Right forelimb (tissue), 1 donor: ENCODE data around the gene AGAP5.
"Not testable (repeated sequence)": the region's sequence is repeated elsewhere in the genome, so short reads cannot be mapped to it uniquely, and the experiment has no call there.

Source experiments
- DNase-seq: peaks from one replicate; pipeline ENCODE4 v3.0.0-alpha.2; 2018

Gene AGAP5

DNA sequence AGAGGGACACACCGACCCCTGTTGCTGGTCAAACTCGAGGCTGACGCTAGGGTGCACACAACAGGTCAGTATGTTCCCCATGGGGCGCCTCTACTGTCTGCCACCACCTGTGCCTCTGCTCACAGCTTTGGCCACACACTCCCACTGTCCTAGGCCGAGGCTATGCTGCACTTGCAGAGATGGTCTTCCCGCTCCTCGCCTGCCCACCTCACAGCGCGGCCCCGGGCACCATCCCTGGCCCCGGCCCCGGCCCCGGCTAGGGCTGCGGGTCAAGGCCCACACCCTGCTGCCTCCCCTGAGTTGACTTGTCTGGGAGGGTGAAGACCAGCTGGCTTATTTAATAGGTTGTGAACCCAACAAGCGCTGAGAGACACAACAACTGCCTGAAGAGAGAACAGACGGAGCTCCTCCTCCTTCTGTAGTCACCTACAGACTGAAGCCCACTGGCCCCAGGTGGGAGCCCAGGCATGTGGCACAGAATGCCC lies at the start of gene AGAP5:
Gene AGAP5, minus strand, starts transcription at position 435 of the 485 bp plus-strand sequence. Its CDS starts 354 bp downstream, at position 81.
- DNase-seq = not testable (repeated sequence)

- no peak for DNase-seq
Measured at GRCh38 chr10:73746721-73747120, 48.8 kb upstream of the AGAP5 start.

DNA sequence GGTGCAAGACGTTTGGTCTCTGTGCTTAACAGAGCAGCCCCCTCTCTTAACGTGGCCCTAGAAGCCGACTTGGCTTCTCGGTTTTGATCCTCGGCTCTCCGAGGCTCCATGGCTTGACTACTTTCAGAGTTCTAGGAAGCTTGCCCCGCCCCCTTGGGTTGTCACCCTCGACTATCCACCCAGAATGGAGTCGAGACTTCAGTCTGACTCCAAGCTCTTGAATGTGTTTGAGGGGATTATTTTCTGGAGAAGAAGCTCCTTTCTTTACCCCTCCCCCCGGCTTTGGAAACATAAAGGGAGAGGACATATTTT lies 46.7 kb upstream of the AGAP5 start:
- DNase-seq = no peak

GRCh38 chr10:73743905-73744663 lies 46.2 kb upstream of the AGAP5 start, which contains the start of gene SEC24C:
TSS of gene SEC24C (plus strand) at chr10:73744372. CDS start at chr10:73746833, 2,461 bp downstream.
- DNase-seq = peak; percentile 99

GRCh38 chr10:73743327-73743904 lies 45.5 kb upstream of the AGAP5 start:
- no peak for DNase-seq

GRCh38 chr10:73742454-73742734 lies 44.5 kb upstream of the AGAP5 start:
- DNase-seq = no peak

DNA sequence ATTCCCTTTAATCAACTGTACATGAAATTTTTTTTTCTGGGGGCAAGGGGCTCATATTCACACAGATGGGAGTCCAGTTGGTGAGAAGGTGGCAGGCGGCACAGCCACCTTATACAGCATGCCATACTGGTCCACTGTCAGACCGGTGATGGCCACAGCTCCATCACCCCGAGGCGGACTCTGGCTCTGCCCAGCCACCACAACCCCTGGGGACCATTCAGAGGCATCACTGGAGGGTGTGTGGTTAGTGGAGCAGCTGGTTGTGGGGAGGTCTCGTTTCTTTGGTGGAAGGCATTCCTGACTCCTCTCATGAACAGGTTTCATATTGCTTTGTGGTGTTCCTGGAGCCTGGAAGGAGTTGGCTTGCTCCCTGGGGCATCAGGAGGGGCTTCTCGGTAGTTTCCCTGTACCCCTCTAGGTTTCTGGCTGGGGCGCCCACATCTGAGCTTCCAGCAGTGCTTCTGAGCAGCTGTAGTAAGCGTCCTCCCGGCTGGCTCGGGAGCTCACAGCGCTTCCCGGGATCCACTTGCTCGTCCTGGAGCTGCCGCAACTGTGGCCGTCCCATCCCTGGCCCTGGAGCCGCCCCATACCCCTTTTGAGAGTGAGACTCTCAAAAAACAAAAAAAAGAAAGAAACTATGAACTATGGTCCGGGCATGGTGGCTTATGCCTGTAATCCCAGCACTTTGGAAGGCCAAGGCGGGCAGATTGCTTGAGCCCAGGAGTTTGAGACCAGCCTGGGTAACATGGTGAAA lies 42.8 kb upstream of the AGAP5 start:
- not testable (repeated sequence) for DNase-seq

DNA sequence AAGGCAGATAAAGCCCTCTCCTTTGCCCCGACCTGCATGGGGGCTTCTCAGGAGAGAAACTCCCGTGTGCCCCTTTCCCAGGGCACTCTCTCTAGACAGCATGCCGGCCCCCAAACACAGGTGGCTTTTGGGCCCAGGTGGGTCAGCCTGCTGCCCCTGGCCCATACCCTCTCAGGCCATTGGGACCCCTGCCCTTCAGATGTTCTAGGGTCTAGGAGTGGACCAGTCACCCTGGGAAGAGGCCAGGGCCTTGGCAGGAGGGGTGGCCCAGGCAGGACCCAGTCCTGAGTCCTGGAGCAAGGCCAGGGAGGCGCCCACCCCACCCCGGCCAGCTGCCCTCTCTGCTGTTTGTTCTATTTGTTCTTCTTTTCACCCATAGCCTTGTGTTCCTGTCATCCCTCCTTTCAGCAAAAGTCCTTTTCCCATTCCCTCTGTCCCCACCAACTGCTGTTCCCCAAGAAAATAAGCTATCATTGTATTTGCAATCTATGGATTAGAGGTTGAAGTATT lies 36.9 kb upstream of the AGAP5 start:
- DNase-seq = no peak

GRCh38 chr10:73734028-73734720 lies 36.3 kb upstream of the AGAP5 start:
- no peak for DNase-seq

- DNase-seq = no peak
Measured at GRCh38 chr10:73732931-73733623, 35.2 kb upstream of the AGAP5 start.

DNA sequence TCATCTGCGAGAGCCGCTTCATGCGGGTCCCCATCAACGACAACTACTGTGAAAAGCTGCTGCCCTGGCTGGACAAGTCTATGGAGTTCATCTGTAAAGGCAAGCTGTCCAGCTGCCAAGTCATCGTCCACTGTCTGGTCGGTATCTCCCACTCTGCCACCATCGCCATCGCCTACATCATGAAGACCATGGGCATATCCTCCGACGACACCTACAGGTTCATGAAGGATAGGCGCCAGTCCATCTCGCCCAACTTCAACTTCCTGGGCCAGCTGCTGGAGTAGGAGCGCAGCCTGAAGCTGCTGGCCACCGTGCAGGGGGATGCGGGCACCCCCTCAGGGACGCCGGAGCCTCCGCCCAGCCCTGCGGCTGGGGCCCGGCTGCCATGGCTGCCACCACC lies 34.5 kb upstream of the AGAP5 start:
- no peak for DNase-seq

DNA sequence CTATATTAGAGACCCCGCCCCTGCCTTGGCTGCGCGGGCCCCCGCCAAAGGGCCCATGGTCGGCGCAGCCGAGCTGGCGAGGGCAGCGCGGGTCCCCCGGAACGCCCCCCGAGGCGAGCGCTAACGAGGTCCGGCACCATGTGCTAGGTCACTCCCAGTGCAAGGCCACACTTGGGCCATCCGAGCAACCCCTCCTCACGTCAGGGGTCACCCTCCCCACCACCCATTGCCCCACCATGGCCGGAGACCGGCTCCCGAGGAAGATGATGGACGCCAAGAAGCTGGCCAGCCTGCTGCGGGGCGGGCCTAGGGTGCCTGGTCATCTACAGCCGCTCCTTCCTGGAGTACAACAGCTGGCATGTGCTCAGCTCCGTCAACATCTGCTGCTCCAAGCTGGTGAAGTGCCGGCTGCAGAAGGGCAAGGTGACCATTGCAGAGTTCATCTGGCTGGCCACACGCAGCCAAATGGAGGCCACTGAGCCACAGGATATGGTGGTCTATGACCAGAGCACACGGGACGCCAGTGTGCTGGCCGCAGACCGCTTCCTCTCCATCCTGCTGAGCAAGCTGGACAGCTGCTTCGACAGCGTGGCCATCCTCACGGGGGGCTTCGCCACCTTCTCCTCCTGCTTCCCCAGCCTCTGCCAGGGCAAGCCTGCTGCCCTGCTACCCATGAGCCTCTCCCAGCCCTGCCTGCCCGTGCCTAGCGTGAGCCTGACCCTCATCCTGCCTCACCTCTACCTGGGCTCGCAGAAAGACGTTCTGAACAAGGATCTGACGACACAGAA lies 33.9 kb upstream of the AGAP5 start:
- DNase-seq = no peak

DNA sequence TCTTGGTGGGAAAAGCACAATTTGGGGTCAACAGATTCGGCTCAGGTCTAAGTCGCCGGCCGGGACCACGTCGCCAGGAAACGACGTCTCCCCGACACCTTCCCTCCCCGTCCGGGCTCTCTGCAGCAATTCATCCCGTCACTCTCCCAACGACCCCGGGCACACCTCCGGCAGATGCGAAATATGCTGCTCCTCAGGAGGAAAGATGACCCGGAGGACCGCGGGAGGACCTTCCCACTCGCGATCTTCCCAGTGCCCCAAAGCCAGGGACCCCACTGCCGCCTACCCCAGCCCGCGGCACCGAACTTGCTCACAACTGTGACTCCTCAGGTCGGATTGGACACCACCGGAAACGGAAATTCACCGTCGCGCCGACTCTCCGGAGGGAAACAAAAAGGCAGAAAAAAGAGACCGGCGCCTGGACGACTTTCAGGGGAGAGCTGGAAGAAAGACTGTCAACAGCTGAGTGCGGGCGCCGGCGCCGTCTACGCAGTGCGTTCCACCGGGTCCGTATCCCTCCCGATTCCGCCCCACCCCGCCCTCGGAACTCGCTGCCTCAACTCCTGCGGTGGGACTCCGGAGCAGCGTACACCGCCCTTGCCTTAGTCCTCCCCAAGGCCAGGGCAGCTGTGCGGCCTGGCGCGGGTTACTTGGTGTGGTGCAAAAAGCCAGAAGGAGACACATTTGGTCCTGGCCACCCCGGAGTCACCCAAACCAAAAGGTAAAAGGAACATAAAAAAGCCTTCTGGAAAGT lies 32.4 kb upstream of the AGAP5 start:
- DNase-seq = peak; percentile 98

DNA sequence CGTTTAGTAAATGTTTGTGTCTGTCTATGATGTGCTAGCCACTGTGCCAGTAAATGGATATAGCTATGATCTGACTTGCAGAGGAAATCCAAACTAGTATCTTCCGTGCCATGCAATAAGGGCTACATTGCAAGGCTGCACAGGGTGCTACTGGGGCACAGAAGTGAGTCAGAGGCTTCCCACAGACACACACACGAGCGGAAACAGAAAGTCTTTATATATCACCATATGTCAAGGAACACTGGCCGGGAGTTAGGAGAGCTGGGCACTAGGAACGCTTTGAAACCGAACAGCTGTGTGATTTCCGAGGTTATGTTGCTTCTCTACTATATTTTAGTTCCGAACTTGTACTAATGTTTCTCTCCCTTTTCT lies 31.9 kb upstream of the AGAP5 start:
- DNase-seq = not testable (repeated sequence)

GRCh38 chr10:73723516-73723915 lies 25.6 kb upstream of the AGAP5 start:
- no peak for DNase-seq

DNA sequence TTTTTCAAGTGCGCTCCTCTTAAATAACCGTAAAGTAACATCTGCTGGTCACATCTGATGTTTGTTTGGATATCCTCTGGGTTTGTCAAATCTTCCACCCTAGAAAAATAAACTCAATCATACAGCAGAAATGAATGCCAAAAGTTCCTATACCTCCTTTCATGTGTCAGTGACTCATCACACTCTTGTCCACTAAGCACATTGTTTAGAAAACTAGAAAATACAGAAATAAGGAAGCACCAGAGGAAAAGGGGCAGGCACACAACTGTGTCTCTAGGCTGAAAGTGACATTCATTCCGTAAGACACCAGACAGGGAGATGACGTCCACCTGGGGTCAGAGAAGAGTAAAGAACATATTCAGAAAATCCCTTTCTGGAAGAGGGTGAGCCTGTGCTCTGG lies 22.7 kb upstream of the AGAP5 start:
- DNase-seq = not testable (repeated sequence)

DNA sequence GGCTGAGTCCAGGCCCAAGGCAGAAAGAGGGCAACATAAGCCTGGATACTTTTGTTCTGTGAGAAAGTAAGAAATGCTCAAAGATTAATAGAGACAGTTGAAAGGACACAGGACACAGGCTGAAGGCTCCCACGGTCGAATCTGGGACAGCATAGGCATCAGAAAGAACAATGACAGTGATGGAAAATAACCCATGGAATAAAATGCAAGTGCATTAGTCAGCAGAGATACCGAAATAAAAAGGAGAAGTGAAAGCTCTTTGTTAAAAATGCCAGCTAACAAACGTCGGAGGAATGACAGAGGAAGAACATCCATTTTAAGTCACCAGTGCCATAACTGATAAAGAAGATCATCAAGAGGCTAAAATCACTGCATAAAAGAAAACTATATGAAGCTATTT lies 19.6 kb upstream of the AGAP5 start:
- DNase-seq = no peak

DNA sequence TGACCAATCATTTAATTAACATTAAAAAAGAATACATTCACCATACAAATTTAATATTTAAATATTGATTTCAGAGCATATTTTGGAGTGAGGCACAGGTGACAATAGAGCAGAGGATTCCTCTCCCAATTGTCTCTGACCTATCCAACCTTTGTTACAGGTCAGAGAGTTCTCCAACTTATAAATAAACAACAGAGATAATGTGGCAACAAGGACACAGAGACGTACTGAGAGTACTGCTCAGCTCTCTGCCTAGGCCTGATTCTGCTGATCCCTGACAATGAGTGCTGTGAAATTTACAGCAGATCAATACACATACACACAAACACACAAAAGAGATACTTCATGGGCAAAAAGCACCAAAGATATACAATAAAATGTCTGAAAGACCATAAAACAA lies 18.3 kb upstream of the AGAP5 start:
- no peak for DNase-seq

GRCh38 chr10:73715179-73716156 lies 17.6 kb upstream of the AGAP5 start:
- DNase-seq = not testable (repeated sequence)

GRCh38 chr10:73714483-73714882 lies 16.6 kb upstream of the AGAP5 start:
- DNase-seq = not testable (repeated sequence)
